Ishikawa (cell line): Measurements from ENCODE around the gene TMEM51.

ENCODE experiments used
- CREB1 ChIP-seq: IDR thresholded peaks from 2 replicates; pipeline ENCODE4 v1.6.1; 2012; ENCODE audit warnings: low read depth
- EP300 ChIP-seq: IDR thresholded peaks from 2 replicates; pipeline ENCODE4 v1.6.1; 2012; ENCODE audit warnings: borderline replicate concordance
- FOXM1 ChIP-seq: IDR thresholded peaks from 2 replicates; pipeline ENCODE4 v1.6.1; 2012; ENCODE audit warnings: low read depth, borderline replicate concordance
- MAX ChIP-seq: IDR thresholded peaks from 2 replicates; pipeline ENCODE4 v1.6.1; 2012
- RAD21 ChIP-seq: IDR thresholded peaks from 2 replicates; pipeline ENCODE4 v1.6.1; 2012; ENCODE audit warnings: low read depth
- ZBTB7A ChIP-seq: IDR thresholded peaks from 2 replicates; pipeline ENCODE4 v1.6.1; 2012; ENCODE audit warnings: low read depth

GRCh38 chr1:15233689-15234088 is 80.1 kb downstream of the TMEM51 start:
- no peak for TF ChIP-seq EP300
- TF ChIP-seq FOXM1: no peak
- no peak for TF ChIP-seq RAD21
- TF ChIP-seq ZBTB7A: no peak
- TF ChIP-seq MAX: no peak
- no peak for TF ChIP-seq CREB1
